IMR-90 (cell line): ENCODE results near the gene CEP104. TPM values are rescaled to one million over a fixed set of nuclear protein-coding genes. Genes with fewer than 3 reads are reported as not detected.

Experiments used
- ATAC-seq: fragments of 200-7000 bp; cut with Tn5 transposase; 2 replicates; pipeline ENCODE4 v1.9.1; 2020; ENCODE audit warnings: low read depth, mild to moderate bottlenecking, moderate library complexity
- BruUV-seq: library from RNA; stranded (reverse); fragments of 400-500 nt; replicated peaks from 2 replicates; lab custom pipeline; 2021; lab: Mats Ljungman, UMichigan
- CTCF ChIA-PET: fragments of 300-600 bp; formaldehyde crosslinking; extraction: SDS; loops from one replicate; lab custom pipeline; 2021; ENCODE audit warnings: antibody characterized with exemption; lab: Yijun Ruan, JAX
- POLR2A ChIA-PET: fragments of 300-600 bp; sonication (Branson Sonifier 250); formaldehyde crosslinking; loops from one replicate; lab custom pipeline; 2022; ENCODE audit warnings: antibody characterized with exemption; ENCODE audit not compliant: unreplicated experiment; lab: Charles Lee
- DNase-seq: peaks from one replicate; pipeline ENCODE4 v3.0.0; 2013
- H2AFZ ChIP-seq: replicated peaks from 2 replicates; pipeline ENCODE3; 2013; ENCODE audit warnings: low read length, mild to moderate bottlenecking; ENCODE audit not compliant: poor library complexity
- H2AK5ac ChIP-seq: 2 replicates; pipeline ENCODE4 v1.6.1; 2013; ENCODE audit warnings: low read depth, low read length, inconsistent platforms
- H2AK9ac ChIP-seq: replicated peaks from 2 replicates; pipeline ENCODE3; 2013; ENCODE audit warnings: mild to moderate bottlenecking, low read depth, low read length, moderate library complexity; ENCODE audit not compliant: poor library complexity
- H2BK120ac ChIP-seq: 2 replicates; pipeline ENCODE4 v1.6.1; 2013; ENCODE audit warnings: low read depth, low read length, inconsistent platforms
- H2BK15ac ChIP-seq: 3 replicates; pipeline ENCODE4 v1.6.1; 2013; ENCODE audit warnings: low read depth, low read length, inconsistent platforms
- H2BK20ac ChIP-seq: 2 replicates; pipeline ENCODE4 v1.6.1; 2013; ENCODE audit warnings: low read depth, mild to moderate bottlenecking, inconsistent platforms, low read length, moderate library complexity
- H2BK5ac ChIP-seq: 2 replicates; pipeline ENCODE4 v1.6.1; 2013; ENCODE audit warnings: mild to moderate bottlenecking, low read depth, low read length, inconsistent platforms; ENCODE audit not compliant: poor library complexity, severe bottlenecking
- H3K14ac ChIP-seq: replicated peaks from 2 replicates; pipeline ENCODE4 v1.6.1; 2013; ENCODE audit warnings: low read depth, low read length, inconsistent platforms
- H3K18ac ChIP-seq: 2 replicates; pipeline ENCODE4 v1.6.1; 2013; ENCODE audit warnings: low read depth, low read length, control low read depth
- H3K23ac ChIP-seq: 2 replicates; pipeline ENCODE4 v1.6.1; 2013; ENCODE audit warnings: low read depth, low read length, inconsistent platforms
- H3K27ac ChIP-seq: 2 replicates; pipeline ENCODE4 v1.5.1; 2013; ENCODE audit warnings: mild to moderate bottlenecking, control low read depth, low read length; ENCODE audit not compliant: insufficient read depth
- H3K27me3 ChIP-seq: 2 replicates; pipeline ENCODE4 v1.6.1; 2013; ENCODE audit warnings: low read length; ENCODE audit not compliant: control insufficient read depth, insufficient read depth
- H3K36me3 ChIP-seq: 2 replicates; pipeline ENCODE4 v1.6.1; 2013; ENCODE audit warnings: low read length, mixed read lengths; ENCODE audit not compliant: control insufficient read depth, insufficient read depth
- H3K4ac ChIP-seq: 2 replicates; pipeline ENCODE4 v1.6.1; 2013; ENCODE audit warnings: low read depth, low read length, inconsistent platforms
- H3K4me1 ChIP-seq: 2 replicates; pipeline ENCODE4 v1.6.1; 2013; ENCODE audit warnings: low read length, mixed read lengths; ENCODE audit not compliant: control insufficient read depth, insufficient read depth
- H3K4me2 ChIP-seq: 2 replicates; pipeline ENCODE4 v1.6.1; 2013; ENCODE audit warnings: low read depth, mild to moderate bottlenecking, control low read depth, low read length, moderate library complexity
- H3K4me3 ChIP-seq: 2 replicates; pipeline ENCODE4 v1.5.1; 2013; ENCODE audit warnings: low read depth, mild to moderate bottlenecking, control low read depth, low read length, moderate library complexity; ENCODE audit not compliant: insufficient read depth
- H3K56ac ChIP-seq: 2 replicates; pipeline ENCODE4 v1.6.1; 2013; ENCODE audit warnings: low read length, inconsistent platforms; ENCODE audit not compliant: insufficient read depth; ENCODE audit errors: extremely low read depth
- H3K79me1 ChIP-seq, 2 experiments: 2 replicates each; pipeline ENCODE4 v1.6.1; 2013; ENCODE audit warnings: low read length in 2 of 2, inconsistent platforms in 1 of 2, low read depth in 1 of 2
- H3K9ac ChIP-seq: 2 replicates; pipeline ENCODE4 v1.6.1; 2013; ENCODE audit warnings: low read depth, low read length, control low read depth
- H3K9me1 ChIP-seq: 2 replicates; pipeline ENCODE4 v1.6.1; 2013; ENCODE audit warnings: low read length, inconsistent platforms; ENCODE audit not compliant: insufficient read depth
- H3K9me3 ChIP-seq: 2 replicates; pipeline ENCODE4 v1.6.1; 2013; ENCODE audit warnings: low read length; ENCODE audit not compliant: control insufficient read depth, insufficient read depth
- H4K20me1 ChIP-seq: 2 replicates; pipeline ENCODE4 v1.6.1; 2013; ENCODE audit warnings: low read length, inconsistent platforms; ENCODE audit not compliant: insufficient read depth
- H4K5ac ChIP-seq: 2 replicates; pipeline ENCODE4 v1.6.1; 2013; ENCODE audit warnings: mild to moderate bottlenecking, low read depth, low read length, control low read depth
- H4K8ac ChIP-seq, 2 experiments: 2 replicates each; pipeline ENCODE4 v1.6.1; 2013; ENCODE audit warnings: low read depth in 2 of 2, low read length in 2 of 2, control low read depth in 1 of 2, inconsistent platforms in 1 of 2
- H4K91ac ChIP-seq: 2 replicates; pipeline ENCODE4 v1.6.1; 2013; ENCODE audit warnings: low read depth, low read length, inconsistent platforms; ENCODE audit not compliant: insufficient read depth
- BHLHE40 ChIP-seq: fragments of 150-350 bp; IDR thresholded peaks from 2 replicates; pipeline ENCODE4 v1.6.1; 2016; ENCODE audit warnings: mild to moderate bottlenecking, low read depth, low read length
- CHD1 ChIP-seq: IDR thresholded peaks from 2 replicates; pipeline ENCODE4 v1.6.1; 2012; ENCODE audit warnings: low read depth, low read length, improper control_type of control experiment
- FOS ChIP-seq: fragments of 150-350 bp; IDR thresholded peaks from 2 replicates; pipeline ENCODE4 v1.6.1; 2016; ENCODE audit warnings: low read depth, low read length
- MAFK ChIP-seq: IDR thresholded peaks from 2 replicates; pipeline ENCODE4 v1.6.1; 2012; ENCODE audit warnings: low read depth, low read length, improper control_type of control experiment
- MAZ ChIP-seq: IDR thresholded peaks from 2 replicates; pipeline ENCODE4 v1.6.1; 2012; ENCODE audit warnings: low read depth, mild to moderate bottlenecking, low read length, improper control_type of control experiment, moderate library complexity, borderline replicate concordance
- NFE2L2 ChIP-seq: fragments of 150-350 bp; IDR thresholded peaks from 2 replicates; pipeline ENCODE4 v1.6.1; 2016; ENCODE audit warnings: low read depth, mild to moderate bottlenecking, low read length
- RFX5 ChIP-seq: IDR thresholded peaks from 2 replicates; pipeline ENCODE4 v1.8.0; 2012; ENCODE audit warnings: low read depth, mild to moderate bottlenecking, low read length, moderate library complexity
- SMC3 ChIP-seq: fragments of 150-350 bp; IDR thresholded peaks from 2 replicates; pipeline ENCODE4 v1.6.1; 2016; ENCODE audit warnings: low read depth, mild to moderate bottlenecking, antibody characterized with exemption, low read length, moderate library complexity
- WGBS, 2 experiments: methylation state at CpG; one replicate each; pipeline versions ENCODE4 v1.1.5 to v1.1.7; 2013; ENCODE audit warnings: missing lambda C conversion rate in 2 of 2; ENCODE audit not compliant: insufficient read length in 1 of 2; ENCODE audit errors: extremely low coverage in 2 of 2; 5-methylcytosine and 5-hydroxymethylcytosine counted together
- dilution Hi-C: fragments of 300-500 bp; cut with HindIII; formaldehyde crosslinking; loops from one replicate; pipeline ENCODE4 v1.14.3; 2018; ENCODE audit warnings: low sequenced_read_pairs; ENCODE audit not compliant: unreplicated experiment
- in situ Hi-C: fragments of 300-500 bp; cut with MboI; formaldehyde crosslinking; loops from 3 replicates; pipeline ENCODE4 v1.14.3; 2019; ENCODE audit warnings: low sequenced_read_pairs, inconsistent platforms, mixed read lengths
- intact Hi-C: fragments of 100-400 bp; cut with micrococcal nuclease; formaldehyde crosslinking; loops from 2 replicates; pipeline ENCODE4 v1.10.0; 2022
- polyA plus RNA-seq, 3 experiments: library from polyadenylated mRNA; depleted of rRNA; stranded (reverse); fragments of >200 nt; gene quantifications; 2 replicates each; pipeline ENCODE4 v1.2.3, GENCODE V29; 2012; ENCODE audit warnings: low replicate concordance in 1 of 3
- total RNA-seq: library from RNA; depleted of rRNA; stranded (reverse); fragments of >200 nt; gene quantifications from 2 replicates; pipeline ENCODE4 v1.2.3, GENCODE V29; 2012
- TF ChIP-seq, protein P1 (sequence below): fragments of 150-350 bp; IDR thresholded peaks from 2 replicates; pipeline ENCODE4 v1.6.1; 2016; ENCODE audit warnings: low read depth, mild to moderate bottlenecking, low read length, moderate library complexity, borderline replicate concordance

Gene CEP104
- total and polyA plus RNA-seq, 2 of the 4 experiments (the other 2 are of a cell fraction): 14.3 to 17.5 TPM

- ChIA-PET POLR2A (no interaction called here), CTCF (no interaction called here)
- H4K20me1 ChIP-seq: no peaks in the 10 kb centered on the region
- no peak overlapping the region for H2AFZ ChIP-seq
- TF ChIP-seq SMC3: no peak
- no peak for TF ChIP-seq NFE2L2
- no peak for TF ChIP-seq RFX5
- TF ChIP-seq MAZ: no peak
- no peak for TF ChIP-seq FOS
- TF ChIP-seq, protein P1, sequence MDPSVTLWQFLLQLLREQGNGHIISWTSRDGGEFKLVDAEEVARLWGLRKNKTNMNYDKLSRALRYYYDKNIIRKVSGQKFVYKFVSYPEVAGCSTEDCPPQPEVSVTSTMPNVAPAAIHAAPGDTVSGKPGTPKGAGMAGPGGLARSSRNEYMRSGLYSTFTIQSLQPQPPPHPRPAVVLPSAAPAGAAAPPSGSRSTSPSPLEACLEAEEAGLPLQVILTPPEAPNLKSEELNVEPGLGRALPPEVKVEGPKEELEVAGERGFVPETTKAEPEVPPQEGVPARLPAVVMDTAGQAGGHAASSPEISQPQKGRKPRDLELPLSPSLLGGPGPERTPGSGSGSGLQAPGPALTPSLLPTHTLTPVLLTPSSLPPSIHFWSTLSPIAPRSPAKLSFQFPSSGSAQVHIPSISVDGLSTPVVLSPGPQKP: no peak
- no peak for TF ChIP-seq CHD1
- TF ChIP-seq MAFK: no peak
- TF ChIP-seq BHLHE40: no peak
- no peak overlapping the region for H3K4me2 ChIP-seq
- H3K9ac ChIP-seq: no peak overlapping the region
- dilution Hi-C loops: no loop called here
- 89% methylated on average over 22 of the region's 28 CpGs; no CpG with 5 or more reads in 1 of the 2 experiments for WGBS, 2 experiments
- H3K14ac ChIP-seq: no peak overlapping the region
- in situ Hi-C loops: no loop called here
- intact Hi-C loops: no loop called here
- H2AK9ac ChIP-seq: peak overlapping the region; percentile 40
- H2BK20ac ChIP-seq: no peak overlapping the region
- no peak overlapping the region for H3K23ac ChIP-seq
- no peak overlapping the region for H3K4ac ChIP-seq
- H2BK15ac ChIP-seq: no peak overlapping the region
- H3K36me3 ChIP-seq: peaks cover 33% of the 10 kb centered on the region
- no peak overlapping the region for H2BK5ac ChIP-seq
- DNase-seq (no peak), ATAC-seq (no peak)
- no peaks in the 10 kb centered on the region for H3K9me1 ChIP-seq
- no peak overlapping the region for H3K18ac ChIP-seq
- no TSS peak for BruUV-seq
- H2BK120ac ChIP-seq: no peak overlapping the region
- H2AK5ac ChIP-seq: no peak overlapping the region
- no peak overlapping the region for H3K27ac ChIP-seq
- H3K9me3 ChIP-seq: no peaks in the 10 kb centered on the region
- H3K56ac ChIP-seq: no peak overlapping the region
- H4K5ac ChIP-seq: no peak overlapping the region
- H4K91ac ChIP-seq: no peak overlapping the region
- no peak overlapping the region for H4K8ac ChIP-seq
- no peaks in the 10 kb centered on the region for H3K4me1 ChIP-seq
- no peak overlapping the region for H3K4me3 ChIP-seq
- H3K79me1 ChIP-seq: no peaks in the 10 kb centered on the region
- H3K27me3 ChIP-seq: no peaks in the 10 kb centered on the region
Measured at GRCh38 chr1:3817821-3818597, 39.0 kb downstream of the CEP104 start.
